ENCODE data around the gene CHTF18. TPM values are rescaled to one million over a fixed set of nuclear protein-coding genes. Genes with fewer than 3 reads are reported as not detected.

The CHTF18 gene
- polyA plus RNA-seq, 3 donors: 7.3 to 12.6 (median 8.0) TPM

- 84 to 93% (median 88%) methylated on average over 17 to 19 of the region's 19 CpGs for WGBS, 3 donors
- H3K27ac ChIP-seq (ENCODE audit: low read depth, low read length): no peak overlapping the region
Measured at GRCh38 chr16:784431-784830, 4.0 kb upstream of the CHTF18 start.

DNA sequence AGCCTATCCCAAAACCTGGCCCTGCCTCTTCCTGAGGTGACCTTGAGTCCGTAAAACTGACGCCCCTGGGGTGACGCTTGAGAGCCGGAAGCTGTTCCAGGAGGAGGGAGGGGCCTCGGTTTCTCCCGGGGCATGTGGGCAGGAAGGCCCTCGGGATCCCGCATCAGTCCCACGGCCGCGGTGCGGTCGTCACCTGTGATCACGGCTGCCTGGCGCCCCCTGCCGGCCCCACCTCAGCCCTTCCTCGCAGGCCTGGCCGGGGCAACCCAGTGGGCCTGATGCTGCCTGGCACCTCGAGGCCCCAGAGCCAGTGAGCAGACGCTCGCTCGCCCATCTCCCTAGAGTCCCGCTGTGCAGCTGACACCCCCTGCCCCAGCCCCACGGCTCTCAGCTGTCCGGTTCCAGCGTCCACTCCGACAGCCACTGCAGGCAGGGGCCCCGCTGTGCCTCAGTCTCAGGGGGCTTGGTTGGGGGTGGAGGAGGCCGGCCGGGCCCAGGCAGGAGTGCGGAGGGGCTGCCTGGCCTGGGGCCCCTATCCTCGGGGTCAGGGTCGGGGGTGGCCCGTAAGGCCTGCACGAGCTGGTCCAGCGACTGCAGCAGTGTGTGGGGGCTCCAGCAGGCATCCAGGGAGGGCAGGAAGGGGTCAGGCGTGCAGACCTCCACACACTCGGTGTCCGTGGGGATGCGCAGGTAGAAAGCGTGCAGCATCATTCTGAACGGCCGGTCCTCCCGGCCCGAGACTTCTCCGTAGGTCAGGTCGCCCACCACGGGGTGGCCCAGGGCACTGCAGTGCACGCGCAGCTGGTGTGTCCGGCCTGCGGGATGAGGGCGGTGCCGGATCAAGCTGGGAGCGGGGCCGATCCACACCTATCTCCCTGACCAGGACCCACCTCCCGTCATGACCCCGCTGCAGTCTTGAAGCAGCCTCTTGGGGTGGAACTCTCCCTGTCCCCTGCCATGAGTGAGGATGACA is 2.6 kb upstream of the CHTF18 start:
- WGBS, 3 donors: 63 to 66% (median 64%) methylated on average over 56 to 58 of the region's 58 CpGs
- H3K27ac ChIP-seq (ENCODE audit: low read depth, low read length): no peak overlapping the region

DNA sequence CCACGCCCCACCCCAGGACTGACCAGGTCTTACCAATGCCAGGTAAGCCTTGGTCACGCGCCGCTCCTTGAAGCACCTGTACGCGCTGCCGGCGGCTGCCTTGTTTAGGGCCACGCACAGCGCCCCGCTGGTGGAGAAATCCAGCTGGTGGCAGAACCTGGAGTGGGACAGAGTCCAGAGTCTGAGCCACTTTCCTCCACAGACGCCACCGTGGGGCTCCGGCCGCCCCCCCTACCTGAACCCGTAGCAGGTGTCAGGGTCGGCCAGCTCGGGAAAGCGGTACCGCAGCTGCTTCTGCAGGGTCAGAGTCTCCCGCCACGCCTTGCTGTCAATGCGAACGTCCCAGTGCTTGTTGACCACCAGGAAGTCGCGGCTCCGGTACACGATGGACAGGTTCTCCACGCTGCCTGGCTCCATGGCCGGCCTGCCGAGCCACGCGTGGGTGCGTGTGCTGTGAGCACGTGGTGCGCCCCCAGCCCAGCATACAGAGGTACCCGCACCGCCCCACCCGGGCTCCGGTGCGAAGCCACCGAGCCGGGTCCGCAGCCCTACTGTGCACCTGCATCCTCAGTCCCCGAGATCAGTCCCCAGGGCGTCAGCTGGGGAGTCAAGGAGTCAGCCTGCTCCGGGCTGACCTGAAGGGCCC is 976 bp upstream of the CHTF18 start:
- WGBS, 3 donors: 29 to 40% (median 39%) methylated on average over 46 to 47 of the region's 47 CpGs
- no peak overlapping the region for H3K27ac ChIP-seq (ENCODE audit: low read depth, low read length)

- no peak within 1 kb of the TSS for H3K27ac ChIP-seq (ENCODE audit: low read depth, low read length)
- 0% methylated on average over 23 to 42 of the region's 45 CpGs for WGBS, 3 donors
Measured at GRCh38 chr16:787978-788398, 432 bp upstream of the CHTF18 start, which contains the start of gene RPUSD1. Gene RPUSD1, minus strand, starts transcription at chr16:788381. Its CDS starts 644 bp downstream, at chr16:787737.

- H3K27ac ChIP-seq (ENCODE audit: low read depth, low read length): no peak overlapping the region
- 71 to 76% (median 72%) methylated on average over 33 of the region's 33 CpGs for WGBS, 3 donors
Measured at GRCh38 chr16:789191-789850, 901 bp downstream of the CHTF18 start.

- WGBS, 3 donors: 92 to 95% (median 94%) methylated on average over 16 to 17 of the region's 17 CpGs
Measured at GRCh38 chr16:790086-790485, 1.7 kb downstream of the CHTF18 start.

GRCh38 chr16:791131-791530 is 2.7 kb downstream of the CHTF18 start:
- whole genome bisulfite sequencing, 3 donors: 90 to 98% (median 97%) methylated on average over 22 to 23 of the region's 23 CpGs
- H3K27ac ChIP-seq (ENCODE audit: low read depth, low read length): no peak overlapping the region

More at GRCh38 chr16:790086-790485, 1.7 kb downstream of the CHTF18 start:
- no peak overlapping the region for H3K27ac ChIP-seq (ENCODE audit: low read depth, low read length)

DNA sequence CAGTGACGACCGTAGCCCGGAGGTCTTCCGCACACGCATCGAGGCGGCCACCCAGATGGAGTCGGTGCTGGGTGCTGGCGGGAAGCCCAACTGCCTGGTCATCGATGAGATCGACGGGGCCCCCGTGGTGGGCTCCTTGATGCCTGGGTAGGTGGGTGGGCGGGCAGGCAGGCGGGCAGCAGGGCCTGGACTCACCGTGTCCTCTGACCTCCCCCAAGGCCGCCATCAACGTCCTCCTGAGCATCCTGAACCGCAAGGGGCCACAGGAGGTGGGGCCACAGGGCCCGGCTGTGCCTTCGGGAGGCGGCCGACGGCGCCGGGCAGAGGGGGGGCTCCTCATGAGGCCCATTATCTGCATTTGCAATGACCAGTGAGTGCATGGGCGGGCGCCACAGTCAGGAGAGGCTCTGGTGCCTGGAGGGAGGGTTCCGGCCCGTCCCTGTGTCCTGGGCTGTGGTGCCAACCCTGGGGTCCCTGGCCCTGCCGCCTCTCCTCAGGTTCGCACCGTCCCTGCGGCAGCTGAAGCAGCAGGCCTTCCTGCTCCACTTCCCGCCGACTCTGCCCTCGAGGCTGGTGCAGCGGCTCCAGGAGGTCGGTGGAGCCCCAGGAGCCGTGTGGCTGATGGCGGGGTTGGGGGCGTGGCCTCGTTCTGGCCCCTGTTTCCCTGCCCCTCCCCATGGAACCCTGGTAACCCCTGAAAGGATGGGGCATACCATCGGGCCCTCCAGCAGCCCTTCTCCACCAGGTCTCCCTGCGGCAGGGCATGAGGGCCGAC is 4.0 kb downstream of the CHTF18 start:
- 89 to 93% (median 92%) methylated on average over 40 to 46 of the region's 46 CpGs for WGBS, 3 donors
- no peak overlapping the region for H3K27ac ChIP-seq (ENCODE audit: low read depth, low read length)

DNA sequence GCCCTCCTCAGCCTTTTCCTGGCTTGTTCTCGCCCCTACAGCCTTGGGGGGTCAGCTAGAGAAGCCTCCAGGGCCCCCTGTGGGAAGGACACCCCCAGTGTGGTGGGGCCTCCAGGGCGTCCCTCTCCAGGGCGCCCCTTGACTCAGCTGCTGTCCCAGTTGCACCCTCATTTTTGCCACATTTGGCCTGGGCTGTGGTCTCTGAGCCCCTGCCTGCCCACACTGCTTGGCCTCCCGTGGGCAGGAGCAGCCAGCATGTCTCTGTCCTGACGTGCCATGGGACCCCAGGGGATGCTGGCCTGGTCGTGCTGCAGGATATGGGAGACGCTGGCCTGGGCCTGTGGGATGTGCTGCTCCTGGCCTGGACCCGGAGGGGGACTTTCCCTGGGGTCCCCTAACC is 5.0 kb downstream of the CHTF18 start:
- WGBS, 3 donors: 81 to 92% (median 91%) methylated on average over 8 of the region's 8 CpGs
- H3K27ac ChIP-seq (ENCODE audit: low read depth, low read length): no peak overlapping the region

DNA sequence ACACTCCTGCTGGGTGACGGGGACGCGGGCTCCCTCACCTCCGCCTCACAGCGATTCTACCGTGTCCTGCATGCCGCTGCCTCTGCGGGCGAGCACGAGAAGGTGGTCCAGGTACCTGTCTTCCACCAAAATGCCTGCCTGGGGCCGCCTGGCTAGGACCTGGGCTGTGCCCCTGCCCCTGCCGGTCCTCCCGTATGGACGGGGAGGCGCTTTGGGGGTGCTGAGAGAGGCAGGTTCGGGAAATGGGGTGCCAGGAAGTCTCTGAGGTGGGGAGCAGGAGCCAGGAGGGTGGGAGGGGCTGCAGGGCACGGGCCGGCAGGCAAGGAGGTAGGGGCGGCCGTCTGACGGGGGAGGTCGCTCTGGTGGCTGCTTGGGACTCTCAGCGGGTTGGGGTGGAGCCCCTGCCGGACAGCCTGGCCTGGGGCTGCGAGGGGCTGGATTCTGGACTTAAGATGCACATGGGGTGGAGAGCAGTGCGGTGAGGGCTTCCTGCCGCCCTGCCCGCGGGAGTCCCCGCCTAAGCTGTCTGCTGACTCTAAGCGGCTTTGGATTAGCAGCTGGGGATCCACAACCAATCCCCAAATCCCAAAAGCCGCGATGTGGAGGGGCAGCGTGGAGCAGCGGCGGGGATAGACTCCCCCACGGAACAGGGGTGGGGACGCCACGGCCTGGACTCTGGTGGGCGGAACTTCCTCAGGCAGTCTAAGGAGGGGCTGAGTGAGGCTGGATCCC is 5.8 kb downstream of the CHTF18 start:
- H3K27ac ChIP-seq (ENCODE audit: low read depth, low read length): no peak overlapping the region
- 88 to 89% (median 89%) methylated on average over 40 of the region's 40 CpGs for WGBS, 3 donors

DNA sequence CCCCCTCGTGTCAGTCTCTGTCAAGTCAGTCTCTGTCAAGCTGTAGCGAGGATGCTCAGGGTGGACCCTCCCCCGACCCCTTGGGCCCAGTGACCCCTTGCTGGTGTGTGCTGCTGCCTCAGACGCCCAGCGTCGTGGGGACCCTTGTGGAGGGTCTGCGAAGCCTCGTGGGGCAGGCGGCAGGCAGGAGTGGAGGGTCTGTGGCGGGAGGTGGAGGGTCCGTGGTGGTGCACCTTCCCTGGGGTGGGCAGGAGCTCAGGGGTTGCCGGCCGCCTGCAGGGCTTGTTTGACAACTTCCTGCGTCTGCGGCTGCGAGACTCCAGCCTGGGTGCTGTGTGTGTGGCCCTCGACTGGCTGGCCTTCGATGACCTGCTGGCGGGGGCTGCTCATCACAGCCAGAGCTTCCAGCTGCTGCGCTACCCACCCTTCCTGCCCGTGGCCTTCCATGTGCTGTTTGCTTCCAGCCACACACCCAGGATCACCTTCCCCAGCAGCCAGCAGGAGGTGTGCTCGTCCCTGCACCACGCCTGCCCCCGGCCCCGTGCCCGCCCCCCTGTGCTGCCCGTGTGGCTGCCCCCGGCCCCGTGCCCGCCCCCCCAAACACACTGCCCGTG is 6.5 kb downstream of the CHTF18 start:
- no peak overlapping the region for H3K27ac ChIP-seq (ENCODE audit: low read depth, low read length)
- WGBS, 3 donors: 82 to 87% (median 85%) methylated on average over 28 to 31 of the region's 31 CpGs

GRCh38 chr16:795580-796229 is 7.3 kb downstream of the CHTF18 start:
- 77 to 86% (median 81%) methylated on average over 29 to 31 of the region's 33 CpGs for WGBS, 3 donors
- H3K27ac ChIP-seq (ENCODE audit: low read depth, low read length): no peak overlapping the region

- no peak overlapping the region for H3K27ac ChIP-seq (ENCODE audit: low read depth, low read length)
- WGBS, 3 donors: 93 to 97% (median 95%) methylated on average over 36 to 38 of the region's 38 CpGs
Measured at GRCh38 chr16:796296-797119, 8.1 kb downstream of the CHTF18 start.

DNA sequence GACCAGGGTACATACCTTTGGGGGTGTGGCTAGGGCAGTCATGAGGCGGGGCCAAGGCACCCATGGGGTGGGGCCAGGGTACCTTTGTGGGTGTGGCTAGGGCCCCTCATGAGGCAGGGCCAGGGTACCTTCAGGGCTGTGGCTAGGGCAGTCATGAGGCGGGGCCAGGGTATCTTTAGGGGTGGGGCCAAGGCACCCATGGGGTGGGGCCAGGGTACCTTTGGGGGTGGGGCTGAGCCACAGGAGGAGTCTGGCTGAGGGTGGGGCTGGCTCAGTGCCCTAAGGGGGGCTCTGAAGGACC is 8.7 kb downstream of the CHTF18 start:
- no peak overlapping the region for H3K27ac ChIP-seq (ENCODE audit: low read depth, low read length)
- WGBS, 3 donors: 90 to 100% (median 100%) methylated on average over 2 of the region's 2 CpGs

DNA sequence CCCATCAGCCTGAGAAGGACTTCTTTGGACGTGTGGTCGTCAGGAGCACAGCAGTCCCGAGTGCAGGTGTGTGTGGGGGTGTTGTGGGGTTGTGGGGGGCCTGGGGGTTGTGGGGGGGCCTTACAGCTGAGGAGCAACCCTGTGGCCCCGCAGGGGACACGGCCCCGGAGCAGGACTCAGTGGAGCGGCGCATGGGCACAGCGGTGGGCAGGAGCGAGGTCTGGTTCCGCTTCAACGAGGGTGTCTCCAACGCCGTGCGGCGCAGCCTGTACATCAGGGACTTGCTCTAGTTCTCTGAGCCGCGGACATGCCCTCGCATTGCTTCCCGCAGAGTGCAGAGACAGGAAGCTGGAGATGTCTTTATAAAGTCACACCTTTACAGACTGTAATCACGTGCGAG is 9.3 kb downstream of the CHTF18 start:
- 93 to 96% (median 95%) methylated on average over 22 of the region's 22 CpGs for WGBS, 3 donors
- H3K27ac ChIP-seq (ENCODE audit: low read depth, low read length): no peak overlapping the region

GRCh38 chr16:798666-799065 is 10.2 kb downstream of the CHTF18 start:
- WGBS, 3 donors: 90 to 94% (median 93%) methylated on average over 19 of the region's 19 CpGs
- no peak overlapping the region for H3K27ac ChIP-seq (ENCODE audit: low read depth, low read length)

Measured in adipose tissue (tissue), 3 donors.